Epithelial cell of proximal tubule (primary cell): ENCODE measurements around the gene AMBRA1. TPM values are rescaled to one million over a fixed set of nuclear protein-coding genes. Genes with fewer than 3 reads are reported as not detected.

Experiments used
- DNase-seq: peaks from one replicate; pipeline ENCODE4 v3.0.0-alpha.2; 2011; ENCODE audit warnings: low read depth
- H3K4me3 ChIP-seq: 2 replicates; pipeline ENCODE4 v1.5.1; 2011; ENCODE audit warnings: low read depth, mild to moderate bottlenecking, low read length
- CTCF ChIP-seq: conservative IDR thresholded peaks from 2 replicates; pipeline ENCODE4 v1.5.1; 2012; ENCODE audit warnings: low read depth, mild to moderate bottlenecking, low read length
- total RNA-seq: library from RNA; depleted of rRNA; stranded (reverse); fragments of >200 nt; gene quantifications from 2 replicates; pipeline ENCODE4 v1.2.3, GENCODE V29; 2015

Gene AMBRA1
- total RNA-seq, 1 donor from 2014 or later: 21.0 TPM

GRCh38 chr11:46601129-46601528 is 7.3 kb upstream of the AMBRA1 start:
- no peak for DNase-seq
- TF ChIP-seq CTCF: no peak

GRCh38 chr11:46600194-46600960 is 6.6 kb upstream of the AMBRA1 start:
- no peak for DNase-seq
- no peak for TF ChIP-seq CTCF

More at GRCh38 chr11:46601129-46601528, 7.3 kb upstream of the AMBRA1 start:
- no peak overlapping the region for H3K4me3 ChIP-seq

GRCh38 chr11:46599340-46600193 is 5.7 kb upstream of the AMBRA1 start:
- no peak for DNase-seq
- H3K4me3 ChIP-seq: no peak overlapping the region
- no peak for TF ChIP-seq CTCF

More at GRCh38 chr11:46600194-46600960, 6.6 kb upstream of the AMBRA1 start:
- no peak overlapping the region for H3K4me3 ChIP-seq

- DNase-seq: no peak
- no peak for TF ChIP-seq CTCF
These were observed 3.9 kb upstream of the AMBRA1 start for GRCh38 chr11:46597609-46598219.

GRCh38 chr11:46597155-46597554 is 3.3 kb upstream of the AMBRA1 start:
- no peak overlapping the region for H3K4me3 ChIP-seq
- DNase-seq: no peak
- TF ChIP-seq CTCF: no peak

More at GRCh38 chr11:46597609-46598219, 3.9 kb upstream of the AMBRA1 start:
- H3K4me3 ChIP-seq: no peak overlapping the region

GRCh38 chr11:46594785-46595184 is 962 bp upstream of the AMBRA1 start:
- no peak for TF ChIP-seq CTCF
- no peak overlapping the region for H3K4me3 ChIP-seq
- no peak for DNase-seq
